ENCODE results near the gene IFRD2.
A peak's percentile ranks its signal among the peaks of the same experiment; 100 is the strongest.

IFRD2 gene

GRCh38 chr3:50292159-50293078 is at the start of gene IFRD2:
Gene IFRD2 (minus strand): TSS chr3:50292429. CDS start chr3:50292274, 155 bp downstream.
- DNase-seq, result peak; percentile 17

GRCh38 chr3:50341537-50341936 is 49.3 kb upstream of the IFRD2 start:
- DNase-seq, result no peak

- DNase-seq, result no peak
Observed at GRCh38 chr3:50340448-50341329, 48.5 kb upstream of the IFRD2 start, which contains the start of gene RASSF1. Gene RASSF1 (minus strand): TSS chr3:50340836. CDS start chr3:50340805, 31 bp downstream.

GRCh38 chr3:50340147-50340447 is 47.9 kb upstream of the IFRD2 start:
- DNase-seq, result no peak

GRCh38 chr3:50339485-50340146 is 47.4 kb upstream of the IFRD2 start:
- DNase-seq, result no peak

GRCh38 chr3:50338965-50339364 is 46.7 kb upstream of the IFRD2 start:
- no peak for DNase-seq

GRCh38 chr3:50337175-50337861 is 45.1 kb upstream of the IFRD2 start:
- peak; percentile 56 for DNase-seq

- no peak for DNase-seq
Observed at GRCh38 chr3:50336452-50337174, 44.4 kb upstream of the IFRD2 start.

- no peak for DNase-seq
Observed at GRCh38 chr3:50334339-50335075, 42.3 kb upstream of the IFRD2 start.

GRCh38 chr3:50333744-50334328 is 41.6 kb upstream of the IFRD2 start:
- DNase-seq, result no peak

GRCh38 chr3:50331364-50331907 is 39.2 kb upstream of the IFRD2 start:
- DNase-seq, result no peak

GRCh38 chr3:50330330-50330729 is 38.1 kb upstream of the IFRD2 start:
- no peak for DNase-seq

- DNase-seq, result peak; percentile 42
Observed at GRCh38 chr3:50327943-50328691, 35.9 kb upstream of the IFRD2 start, which contains the start of gene TUSC2. Gene TUSC2 (minus strand): TSS chr3:50328223. CDS start chr3:50328099, 124 bp downstream.

- no peak for DNase-seq
Observed at GRCh38 chr3:50327129-50327528, 34.9 kb upstream of the IFRD2 start.

- DNase-seq, result no peak
Observed at GRCh38 chr3:50326182-50326541, 33.9 kb upstream of the IFRD2 start.

- no peak for DNase-seq
Observed at GRCh38 chr3:50325497-50326181, 33.4 kb upstream of the IFRD2 start.

GRCh38 chr3:50325113-50325480 is 32.9 kb upstream of the IFRD2 start:
- no peak for DNase-seq

- DNase-seq, result no peak
Observed at GRCh38 chr3:50324351-50325112, 32.3 kb upstream of the IFRD2 start.

All from NCI-H187 treated with DMSO at 0.1 percent for 48 hours (cell line).